Duodenal mucosa (tissue), 2 donors: Measurements from ENCODE around the gene PIP5K1B.

Experiments
- H3K27ac ChIP-seq: one replicate; pipeline ENCODE4 v1.7.0; 2013; ENCODE audit warnings: low read depth, low read length
- H3K27me3 ChIP-seq, 2 donors: one replicate each; pipeline ENCODE4 v1.7.0; 2013; ENCODE audit warnings: low read length in 2 of 2, control low read depth in 1 of 2; ENCODE audit not compliant: insufficient read depth in 2 of 2, control insufficient read depth in 1 of 2
- H3K36me3 ChIP-seq, 2 donors: one replicate each; pipeline ENCODE4 v1.7.0; 2013; ENCODE audit warnings: low read length in 2 of 2, control low read depth in 1 of 2; ENCODE audit not compliant: insufficient read depth in 2 of 2, control insufficient read depth in 1 of 2
- H3K4me1 ChIP-seq, 2 donors: one replicate each; pipeline ENCODE4 v1.7.0; 2013; ENCODE audit warnings: low read length in 2 of 2, control low read depth in 1 of 2; ENCODE audit not compliant: insufficient read depth in 2 of 2, control insufficient read depth in 1 of 2
- H3K4me3 ChIP-seq, 2 donors: one replicate each; pipeline ENCODE4 v1.7.0; 2013; ENCODE audit warnings: low read length in 2 of 2, low read depth in 1 of 2
- H3K9ac ChIP-seq, 2 donors: one replicate each; pipeline ENCODE4 v1.7.0; 2013; ENCODE audit warnings: low read length in 2 of 2, low read depth in 1 of 2
- H3K9me3 ChIP-seq, 2 donors: one replicate each; pipeline ENCODE4 v1.7.0; 2013; ENCODE audit warnings: low read length in 2 of 2, control low read depth in 1 of 2; ENCODE audit not compliant: control insufficient read depth in 1 of 2

The PIP5K1B gene

DNA sequence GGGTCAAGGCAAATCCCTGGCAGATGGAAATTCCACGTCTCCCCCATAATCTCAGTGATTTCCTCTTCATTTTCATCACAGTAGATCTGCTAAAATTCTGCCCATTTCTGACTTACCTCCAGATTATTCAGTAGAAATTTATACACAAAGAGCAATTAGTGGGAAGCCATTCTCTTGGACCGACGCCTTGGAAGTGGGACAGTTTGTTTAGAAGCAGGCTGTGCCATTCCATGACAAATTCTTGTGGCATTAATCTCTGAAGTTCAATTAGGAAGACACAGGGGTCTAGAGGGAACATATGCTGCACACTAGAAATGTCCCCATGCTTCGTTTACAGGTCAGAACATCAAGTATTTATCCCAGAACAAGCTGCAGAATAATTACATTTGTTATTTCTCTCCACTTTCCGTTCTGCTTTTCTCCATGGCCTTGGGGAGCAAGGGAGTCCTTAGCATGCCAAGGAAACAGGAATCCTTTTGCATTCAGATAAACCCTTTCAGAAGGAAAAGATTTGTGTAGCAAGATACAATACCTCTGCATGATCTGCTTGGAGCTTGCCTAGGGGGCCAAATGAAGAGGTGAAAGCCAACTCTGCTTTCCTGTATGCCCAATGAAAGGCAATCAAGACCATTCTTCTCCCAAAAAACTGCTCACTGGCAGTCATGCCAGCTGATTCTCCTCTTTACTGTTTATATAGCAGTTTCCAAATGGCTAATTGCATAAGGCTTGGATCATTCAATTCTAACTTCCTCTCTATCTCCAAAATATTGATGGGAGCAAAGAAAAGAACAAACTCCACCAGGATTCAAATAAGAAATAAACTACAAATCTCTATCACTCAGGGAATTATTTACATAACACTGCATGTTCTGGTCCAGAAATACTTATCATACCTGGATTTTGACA lies 311.4 kb downstream of the PIP5K1B start:
- no peaks in the 10 kb centered on the region for H3K27me3 ChIP-seq
- H3K9me3 ChIP-seq, result no peaks in the 10 kb centered on the region
- no peaks in the 10 kb centered on the region for H3K36me3 ChIP-seq
- no peak overlapping the region for H3K9ac ChIP-seq
- H3K4me3 ChIP-seq, result no peak overlapping the region
- H3K4me1 ChIP-seq, result peaks cover 0 to 5% of the 10 kb centered on the region in 2 donors
- H3K27ac ChIP-seq, result no peak overlapping the region

DNA sequence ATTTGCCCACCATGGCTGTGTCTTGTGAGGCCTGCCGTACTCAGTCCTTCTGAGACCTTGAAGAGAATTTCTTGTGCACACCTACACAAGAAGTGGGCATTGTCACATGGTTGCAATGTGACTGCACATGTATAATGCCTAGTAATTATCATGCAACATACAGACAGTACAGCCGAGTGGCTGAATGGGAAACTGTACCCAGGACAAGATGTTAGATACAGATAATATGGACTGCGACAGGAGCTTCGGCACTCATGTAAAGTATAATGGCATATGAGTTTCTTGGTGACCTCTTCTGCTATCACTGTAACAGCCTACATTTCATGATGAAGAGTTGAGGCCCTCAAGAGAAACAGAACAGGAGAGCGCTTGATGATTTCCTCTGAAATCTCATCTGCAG lies 313.7 kb downstream of the PIP5K1B start:
- Histone ChIP-seq H3K4me1 (peaks cover 0 to 8% of the 10 kb centered on the region in 2 donors), H3K9me3 (no peaks in the 10 kb centered on the region), H3K36me3 (no peaks in the 10 kb centered on the region), H3K27ac (no peak overlapping the region), H3K9ac (no peak overlapping the region), H3K27me3 (no peaks in the 10 kb centered on the region), H3K4me3 (no peak overlapping the region)

DNA sequence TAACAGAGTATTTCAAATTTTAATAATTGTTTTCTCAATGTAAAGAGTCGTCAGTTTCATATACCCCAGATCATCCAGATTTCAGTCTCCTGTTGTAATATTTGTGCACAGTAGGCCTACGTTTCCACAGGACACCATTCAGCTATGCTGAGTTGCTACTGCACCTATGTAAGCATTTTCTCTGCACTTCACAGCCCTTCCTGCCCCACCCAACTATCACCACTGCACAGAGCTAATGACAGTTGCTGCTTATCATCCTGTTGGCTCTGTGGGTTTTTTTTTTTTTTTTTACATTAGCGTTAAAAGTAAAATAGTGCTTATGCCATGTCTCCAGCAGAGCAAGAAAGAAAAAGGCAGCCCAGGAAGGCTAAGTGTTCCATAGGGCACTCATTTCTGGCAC lies 314.8 kb downstream of the PIP5K1B start:
- no peaks in the 10 kb centered on the region for H3K36me3 ChIP-seq
- no peaks in the 10 kb centered on the region for H3K27me3 ChIP-seq
- H3K4me1 ChIP-seq, result peaks cover 0 to 8% of the 10 kb centered on the region in 2 donors
- H3K4me3 ChIP-seq, result no peak overlapping the region
- H3K27ac ChIP-seq, result no peak overlapping the region
- H3K9ac ChIP-seq, result no peak overlapping the region
- no peaks in the 10 kb centered on the region for H3K9me3 ChIP-seq

DNA sequence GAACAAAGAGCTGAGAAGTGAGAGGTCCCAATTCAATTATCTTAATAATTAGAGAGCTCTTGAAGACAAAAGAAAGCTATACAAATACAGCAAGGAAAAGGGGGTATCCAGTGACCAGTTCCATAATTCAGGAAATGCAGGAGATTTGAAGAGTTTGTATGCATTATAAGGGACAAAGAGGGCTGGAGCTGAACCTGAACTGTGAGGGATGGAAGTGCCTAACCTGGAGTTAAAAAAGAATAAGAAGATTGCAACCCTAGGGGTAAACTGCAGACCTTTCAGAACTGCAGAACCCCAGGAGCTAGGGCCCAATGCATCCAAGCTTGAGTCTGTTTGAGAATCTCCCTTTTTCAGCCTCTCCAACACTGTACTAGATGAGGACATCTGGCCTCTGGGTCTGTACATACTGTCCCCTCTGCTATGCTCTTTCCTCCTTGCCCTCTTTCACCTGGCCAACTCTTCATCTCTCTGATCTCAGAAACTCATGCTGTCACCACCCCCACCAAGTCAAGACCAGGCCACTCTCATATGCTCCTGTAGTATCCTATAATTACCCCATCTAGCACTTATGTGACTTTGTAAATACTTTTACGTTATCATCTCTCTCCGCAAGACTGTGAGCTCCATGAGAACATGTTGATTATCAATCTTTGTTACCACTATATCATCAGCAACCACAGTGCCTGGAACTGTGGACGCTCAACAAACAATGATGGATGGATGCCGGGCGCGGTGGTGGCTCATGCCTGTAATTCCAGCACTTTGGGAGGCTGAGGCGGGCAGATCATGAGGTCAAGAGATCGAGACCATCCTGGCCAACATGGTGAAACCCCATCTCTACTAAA lies 315.5 kb downstream of the PIP5K1B start:
- Histone ChIP-seq H3K4me1 (peaks cover 0 to 8% of the 10 kb centered on the region in 2 donors), H3K36me3 (no peaks in the 10 kb centered on the region), H3K27me3 (no peaks in the 10 kb centered on the region), H3K9ac (no peak overlapping the region), H3K4me3 (no peak overlapping the region), H3K9me3 (no peaks in the 10 kb centered on the region), H3K27ac (no peak overlapping the region)

DNA sequence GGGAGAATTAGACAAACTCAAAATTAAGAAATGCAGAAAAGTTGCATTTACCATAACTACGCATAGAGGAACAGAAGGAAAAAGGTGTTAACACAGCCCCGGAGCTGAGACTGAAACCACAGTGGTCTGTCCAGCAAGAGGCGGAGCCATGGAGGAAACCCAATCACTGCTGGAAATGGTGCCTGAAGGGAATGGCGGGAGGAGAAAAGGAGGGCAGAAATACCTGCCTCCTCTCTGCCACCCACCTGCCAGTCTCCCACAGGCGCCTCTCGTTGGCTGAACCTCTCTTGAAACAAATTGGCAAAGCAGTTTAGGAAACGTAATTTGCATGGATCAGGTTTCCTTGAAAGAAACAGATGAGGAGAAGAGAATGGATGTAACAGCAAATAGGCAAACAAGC lies 318.6 kb downstream of the PIP5K1B start:
- no peak overlapping the region for H3K9ac ChIP-seq
- H3K27ac ChIP-seq, result no peak overlapping the region
- no peak overlapping the region for H3K4me3 ChIP-seq
- H3K4me1 ChIP-seq, result peaks cover 0 to 8% of the 10 kb centered on the region in 2 donors
- no peaks in the 10 kb centered on the region for H3K9me3 ChIP-seq
- H3K36me3 ChIP-seq, result no peaks in the 10 kb centered on the region
- H3K27me3 ChIP-seq, result no peaks in the 10 kb centered on the region

DNA sequence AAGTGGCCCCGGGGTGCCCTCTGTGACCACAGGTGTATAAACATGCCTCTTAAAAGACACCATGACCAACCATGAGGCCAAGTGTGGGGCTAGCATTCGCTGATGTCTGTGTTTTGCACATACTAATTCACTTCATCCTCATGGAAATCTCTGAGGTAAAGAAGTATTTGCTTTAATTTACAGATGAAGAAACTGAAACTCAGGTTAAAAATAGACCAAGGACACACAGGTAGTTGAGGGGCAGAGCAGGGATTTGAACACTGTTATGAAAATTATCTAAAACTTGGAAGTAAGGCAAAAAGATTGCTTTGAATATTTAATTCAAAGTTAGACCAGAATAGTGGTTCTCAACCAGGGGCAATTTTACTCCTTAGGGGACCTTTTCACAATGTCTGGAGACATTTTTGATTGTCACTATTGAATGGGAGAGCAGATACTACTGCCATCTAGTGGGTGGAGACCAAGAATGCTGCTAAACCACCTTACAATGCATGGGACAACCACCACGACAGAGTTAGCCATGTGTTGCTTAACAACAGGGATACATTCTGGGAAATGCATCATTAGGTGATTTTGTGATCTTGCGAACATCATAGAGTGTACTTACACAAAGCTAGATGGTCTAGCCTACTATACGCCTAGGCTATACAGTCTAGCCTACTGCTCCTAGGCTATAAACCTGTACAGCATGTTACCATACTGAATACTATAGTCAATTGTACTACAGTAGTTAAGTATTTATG lies 322.5 kb downstream of the PIP5K1B start:
- Histone ChIP-seq H3K9ac (no peak overlapping the region), H3K27me3 (no peaks in the 10 kb centered on the region), H3K9me3 (no peaks in the 10 kb centered on the region), H3K36me3 (no peaks in the 10 kb centered on the region), H3K4me1 (peaks cover 0 to 3% of the 10 kb centered on the region in 2 donors), H3K4me3 (no peak overlapping the region), H3K27ac (no peak overlapping the region)

DNA sequence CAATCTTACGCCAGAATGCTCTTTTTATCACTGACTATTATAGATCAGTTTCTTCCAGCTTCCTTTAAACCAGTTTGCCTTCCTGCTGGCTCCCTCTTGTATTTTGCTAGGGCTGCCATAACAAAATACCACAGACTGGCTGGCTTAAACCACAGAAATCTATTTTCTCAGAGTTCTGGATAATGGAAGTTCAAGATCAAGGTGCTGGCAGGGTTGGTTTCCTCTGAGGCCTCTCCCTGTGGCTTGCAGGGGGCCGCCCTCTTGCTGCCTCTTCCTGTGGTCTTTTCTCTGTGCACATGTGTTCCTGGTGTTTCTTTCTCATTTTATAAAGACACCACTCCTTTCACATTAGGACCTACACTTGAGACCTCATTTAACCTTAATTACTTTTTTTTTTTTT lies 323.7 kb downstream of the PIP5K1B start:
- Histone ChIP-seq H3K36me3 (no peaks in the 10 kb centered on the region), H3K27me3 (no peaks in the 10 kb centered on the region), H3K9ac (no peak overlapping the region), H3K4me1 (no peaks in the 10 kb centered on the region), H3K27ac (no peak overlapping the region), H3K9me3 (no peaks in the 10 kb centered on the region), H3K4me3 (no peak overlapping the region)

DNA sequence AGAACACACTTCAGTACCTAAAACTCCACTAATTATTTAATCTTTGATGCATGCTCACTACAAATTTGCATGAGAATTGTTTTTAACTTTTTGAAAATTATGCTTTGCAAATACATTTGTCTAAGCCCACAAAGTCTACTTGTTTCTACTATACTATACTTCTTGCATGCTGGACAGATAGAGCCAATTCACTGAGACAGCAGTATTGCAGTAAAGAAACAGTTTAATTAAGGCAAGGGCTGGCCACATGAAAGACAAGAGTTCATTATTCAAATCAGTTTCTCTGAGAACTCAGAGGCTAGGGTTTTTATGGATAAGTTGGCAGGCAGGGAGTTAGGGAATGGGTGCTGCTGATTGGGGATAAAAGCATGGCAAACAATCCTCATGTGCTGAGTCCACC lies 324.5 kb downstream of the PIP5K1B start:
- Histone ChIP-seq H3K4me3 (no peak overlapping the region), H3K9me3 (no peaks in the 10 kb centered on the region), H3K36me3 (no peaks in the 10 kb centered on the region), H3K9ac (no peak overlapping the region), H3K27ac (no peak overlapping the region), H3K27me3 (no peaks in the 10 kb centered on the region), H3K4me1 (no peaks in the 10 kb centered on the region)

DNA sequence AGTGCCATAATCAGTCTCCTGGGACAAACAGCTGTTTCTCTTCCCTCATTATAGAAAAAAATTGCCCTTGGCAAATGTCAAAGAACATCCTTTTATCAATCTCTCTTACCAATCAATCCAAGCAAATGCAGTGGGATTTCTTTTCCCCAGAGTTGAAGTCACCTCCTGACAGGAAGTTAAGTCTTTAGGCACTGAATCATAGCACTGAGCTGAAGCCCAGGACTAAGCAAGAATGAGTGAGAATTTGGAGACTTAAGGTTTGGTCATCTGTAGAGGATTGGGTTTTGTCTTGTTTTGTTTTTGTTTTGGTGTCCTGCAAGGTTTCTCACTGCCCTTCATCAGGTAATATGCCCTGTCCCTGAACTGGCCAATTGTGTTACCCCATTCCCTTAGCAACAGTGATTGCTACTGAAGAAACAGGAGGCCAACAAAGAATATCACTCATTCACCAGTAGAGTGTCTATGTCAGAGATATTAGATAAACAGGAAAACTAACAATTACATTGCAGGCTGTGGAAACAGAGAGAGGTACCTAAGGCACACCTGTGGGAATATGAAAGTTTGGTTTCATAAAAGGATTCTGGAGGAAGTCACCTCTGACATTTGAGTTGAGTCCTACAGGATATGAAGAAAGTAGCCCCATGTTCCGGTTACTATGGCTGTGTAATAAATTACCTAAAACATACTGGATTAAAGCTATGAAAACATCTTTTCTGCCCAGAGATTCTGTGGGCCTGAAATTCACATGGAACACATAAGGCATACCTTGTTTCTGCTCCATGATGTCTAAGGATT lies 326.0 kb downstream of the PIP5K1B start:
- Histone ChIP-seq H3K27me3 (no peaks in the 10 kb centered on the region), H3K27ac (no peak overlapping the region), H3K9me3 (no peaks in the 10 kb centered on the region), H3K36me3 (no peaks in the 10 kb centered on the region), H3K4me1 (peaks cover 4% of the 10 kb centered on the region in 2 donors), H3K4me3 (no peak overlapping the region), H3K9ac (no peak overlapping the region)
